HUES6 (cell line): ENCODE results near the gene SGMS1.

Source experiments
- H3K27ac ChIP-seq: 2 replicates; pipeline ENCODE4 v1.7.0; 2013; ENCODE audit warnings: low read depth, mild to moderate bottlenecking, low read length, inconsistent platforms
- H3K27me3 ChIP-seq: 2 replicates; pipeline ENCODE4 v1.6.1; 2013; ENCODE audit warnings: low read length; ENCODE audit not compliant: control insufficient read depth, insufficient read depth
- H3K36me3 ChIP-seq: 2 replicates; pipeline ENCODE4 v1.6.1; 2013; ENCODE audit warnings: low read length; ENCODE audit not compliant: control insufficient read depth, insufficient read depth
- H3K4me1 ChIP-seq: 2 replicates; pipeline ENCODE4 v1.6.1; 2013; ENCODE audit warnings: low read length; ENCODE audit not compliant: control insufficient read depth, insufficient read depth
- H3K4me3 ChIP-seq: 2 replicates; pipeline ENCODE4 v1.5.1; 2013; ENCODE audit warnings: low read depth, low read length
- H3K9ac ChIP-seq: one replicate; pipeline ENCODE4 v1.6.1; 2013; ENCODE audit warnings: mild to moderate bottlenecking, low read length
- H3K9me3 ChIP-seq: 2 replicates; pipeline ENCODE4 v1.6.1; 2013; ENCODE audit warnings: low read depth, low read length; ENCODE audit not compliant: control insufficient read depth, insufficient read depth

Gene SGMS1

GRCh38 chr10:50634479-50634878 is 10.7 kb upstream of the SGMS1 start:
- no peaks in the 10 kb centered on the region for H3K9me3 ChIP-seq
- H3K9ac ChIP-seq, result no peak overlapping the region
- no peaks in the 10 kb centered on the region for H3K27me3 ChIP-seq
- H3K36me3 ChIP-seq, result no peaks in the 10 kb centered on the region
- peaks cover 8% of the 10 kb centered on the region; the same call in 1 of the 2 replicates for H3K4me1 ChIP-seq
- H3K4me3 ChIP-seq, result no peak overlapping the region
- no peak overlapping the region for H3K27ac ChIP-seq

DNA sequence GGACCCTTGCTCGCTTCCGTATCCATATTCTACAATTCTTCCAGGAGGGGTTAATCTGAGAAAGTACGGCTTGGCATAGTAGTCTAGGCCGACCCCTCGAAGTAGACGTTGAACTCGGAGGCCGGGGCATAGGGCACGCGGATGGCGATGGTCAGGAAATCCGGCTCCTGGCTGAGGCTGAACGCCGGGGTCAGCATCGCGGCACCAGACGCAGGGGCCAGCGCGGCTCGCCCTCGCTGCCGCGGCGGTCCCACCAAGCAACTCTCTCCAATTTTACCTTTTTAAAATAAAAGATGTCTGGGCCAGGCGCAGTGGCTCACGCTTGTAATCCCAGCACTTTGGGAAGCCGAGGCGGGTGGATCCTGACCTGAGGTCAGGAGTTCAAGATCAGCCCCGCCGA is 7.3 kb upstream of the SGMS1 start:
- Histone ChIP-seq H3K9me3 (no peaks in the 10 kb centered on the region), H3K4me1 (peaks cover 10% of the 10 kb centered on the region; the same call in 1 of the 2 replicates), H3K9ac (no peak overlapping the region), H3K27me3 (no peaks in the 10 kb centered on the region), H3K36me3 (no peaks in the 10 kb centered on the region), H3K27ac (no peak overlapping the region), H3K4me3 (no peak overlapping the region)

- no peak overlapping the region for H3K4me3 ChIP-seq
- H3K4me1 ChIP-seq, result peaks cover 10% of the 10 kb centered on the region; the same call in 1 of the 2 replicates
- H3K27me3 ChIP-seq, result no peaks in the 10 kb centered on the region
- no peak overlapping the region for H3K27ac ChIP-seq
- no peaks in the 10 kb centered on the region for H3K36me3 ChIP-seq
- no peaks in the 10 kb centered on the region for H3K9me3 ChIP-seq
- H3K9ac ChIP-seq, result no peak overlapping the region
Measured at GRCh38 chr10:50629495-50630122, 5.9 kb upstream of the SGMS1 start.

DNA sequence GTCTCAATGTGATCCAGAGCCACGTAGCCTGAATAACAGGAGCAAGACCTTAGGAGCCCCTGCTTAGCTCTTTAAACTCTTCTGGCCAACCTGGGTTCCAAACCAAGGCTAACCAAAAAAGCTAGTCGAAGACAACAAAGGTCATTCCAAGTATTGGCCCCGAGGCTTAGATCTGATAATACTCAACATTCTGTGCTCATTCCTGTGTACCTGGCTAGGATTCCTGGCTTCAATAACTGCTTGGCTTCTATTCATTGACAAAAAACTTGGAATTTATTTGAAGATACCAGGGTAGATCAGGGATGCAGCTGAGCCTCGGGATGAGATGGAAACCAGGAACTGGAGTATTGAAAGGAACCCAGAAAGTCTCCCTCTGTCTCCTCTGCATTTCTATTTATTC is 4.1 kb upstream of the SGMS1 start:
- H3K9me3 ChIP-seq, result no peaks in the 10 kb centered on the region

DNA sequence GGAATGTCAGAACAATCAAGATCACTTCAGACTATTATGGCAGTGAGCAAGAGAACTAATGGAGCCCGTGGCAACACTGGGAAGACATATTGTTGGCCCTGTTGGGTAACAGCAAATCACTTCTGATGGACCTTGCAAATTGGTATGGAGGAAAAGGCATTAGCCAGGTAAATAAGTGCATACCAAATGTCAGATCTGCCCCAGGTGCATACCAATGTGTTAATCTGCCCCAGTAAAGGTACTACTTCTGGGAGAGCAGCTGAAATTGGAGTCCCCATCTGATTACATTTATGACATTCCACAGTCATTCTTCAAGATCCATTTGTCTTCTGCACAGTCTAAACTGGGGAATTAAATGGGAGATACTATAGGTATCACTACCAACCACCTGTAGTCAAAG is 3.7 kb upstream of the SGMS1 start:
- H3K9ac ChIP-seq, result no peak overlapping the region
- no peaks in the 10 kb centered on the region for H3K36me3 ChIP-seq
- peaks cover 3% of the 10 kb centered on the region for H3K27me3 ChIP-seq
- H3K4me3 ChIP-seq, result no peak overlapping the region
- no peaks in the 10 kb centered on the region for H3K9me3 ChIP-seq
- peaks cover 11% of the 10 kb centered on the region for H3K4me1 ChIP-seq
- H3K27ac ChIP-seq, result no peak overlapping the region

More for the DNA sequence above, 4.1 kb upstream of the SGMS1 start:
- H3K4me1 ChIP-seq, result peaks cover 10% of the 10 kb centered on the region; the same call in 1 of the 2 replicates
- H3K9ac ChIP-seq, result no peak overlapping the region
- no peak overlapping the region for H3K27ac ChIP-seq
- H3K4me3 ChIP-seq, result no peak overlapping the region
- no peaks in the 10 kb centered on the region for H3K27me3 ChIP-seq
- H3K36me3 ChIP-seq, result no peaks in the 10 kb centered on the region

- H3K36me3 ChIP-seq, result no peaks in the 10 kb centered on the region
- H3K4me3 ChIP-seq, result peak overlapping the region; percentile 87
- peaks cover 28% of the 10 kb centered on the region for H3K4me1 ChIP-seq
- H3K27ac ChIP-seq, result peak overlapping the region; percentile 97
- H3K27me3 ChIP-seq, result peaks cover 3% of the 10 kb centered on the region
- no peaks in the 10 kb centered on the region for H3K9me3 ChIP-seq
- H3K9ac ChIP-seq, result peak overlapping the region; percentile 97
Measured at GRCh38 chr10:50625649-50626132, 1.9 kb upstream of the SGMS1 start.

DNA sequence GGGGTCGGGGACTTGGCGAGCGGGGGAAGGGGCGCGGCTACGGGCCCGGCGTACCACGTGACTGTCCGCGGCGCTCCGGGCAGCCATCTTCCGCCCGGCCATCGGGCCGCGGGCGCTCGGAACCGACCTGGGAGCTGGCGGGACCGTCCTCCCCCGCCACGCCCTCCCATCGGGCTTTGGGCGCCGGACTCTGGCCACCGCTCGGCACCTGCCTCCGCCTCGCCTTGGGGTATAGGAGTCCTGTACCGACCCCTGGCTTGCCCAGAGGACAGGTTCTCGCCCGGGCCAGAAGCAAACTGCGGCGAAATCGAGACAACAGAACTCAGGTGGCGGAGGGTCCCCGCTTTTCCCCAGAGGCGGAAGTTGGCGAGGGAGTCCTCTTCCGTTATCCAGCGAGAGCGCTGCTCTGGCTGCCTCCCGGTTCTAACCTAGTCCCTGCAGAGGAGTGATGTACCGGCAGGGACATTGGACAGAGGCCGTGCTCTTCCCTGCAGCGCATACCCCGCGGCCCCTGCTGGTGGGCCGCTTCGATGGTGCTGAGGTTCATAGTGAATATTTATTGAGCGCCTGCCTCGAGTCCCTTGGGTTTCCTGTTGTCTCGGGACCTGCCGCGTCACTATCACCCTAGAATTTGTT is 1.2 kb upstream of the SGMS1 start:
- H3K4me1 ChIP-seq, result peaks cover 32% of the 10 kb centered on the region
- H3K9ac ChIP-seq, result peak overlapping the region; percentile 97
- H3K27ac ChIP-seq, result peak overlapping the region; percentile 97
- H3K36me3 ChIP-seq, result no peaks in the 10 kb centered on the region
- peak overlapping the region; percentile 87 for H3K4me3 ChIP-seq
- H3K9me3 ChIP-seq, result no peaks in the 10 kb centered on the region
- H3K27me3 ChIP-seq, result peaks cover 3% of the 10 kb centered on the region

- Histone ChIP-seq H3K9me3 (no peaks in the 10 kb centered on the region), H3K4me3 (peak overlapping the region; percentile 87), H3K27ac (peak overlapping the region; percentile 97), H3K4me1 (peaks cover 32% of the 10 kb centered on the region), H3K9ac (peak overlapping the region; percentile 97), H3K36me3 (no peaks in the 10 kb centered on the region), H3K27me3 (peaks cover 3% of the 10 kb centered on the region)
Measured at GRCh38 chr10:50624413-50624865, 683 bp upstream of the SGMS1 start.

DNA sequence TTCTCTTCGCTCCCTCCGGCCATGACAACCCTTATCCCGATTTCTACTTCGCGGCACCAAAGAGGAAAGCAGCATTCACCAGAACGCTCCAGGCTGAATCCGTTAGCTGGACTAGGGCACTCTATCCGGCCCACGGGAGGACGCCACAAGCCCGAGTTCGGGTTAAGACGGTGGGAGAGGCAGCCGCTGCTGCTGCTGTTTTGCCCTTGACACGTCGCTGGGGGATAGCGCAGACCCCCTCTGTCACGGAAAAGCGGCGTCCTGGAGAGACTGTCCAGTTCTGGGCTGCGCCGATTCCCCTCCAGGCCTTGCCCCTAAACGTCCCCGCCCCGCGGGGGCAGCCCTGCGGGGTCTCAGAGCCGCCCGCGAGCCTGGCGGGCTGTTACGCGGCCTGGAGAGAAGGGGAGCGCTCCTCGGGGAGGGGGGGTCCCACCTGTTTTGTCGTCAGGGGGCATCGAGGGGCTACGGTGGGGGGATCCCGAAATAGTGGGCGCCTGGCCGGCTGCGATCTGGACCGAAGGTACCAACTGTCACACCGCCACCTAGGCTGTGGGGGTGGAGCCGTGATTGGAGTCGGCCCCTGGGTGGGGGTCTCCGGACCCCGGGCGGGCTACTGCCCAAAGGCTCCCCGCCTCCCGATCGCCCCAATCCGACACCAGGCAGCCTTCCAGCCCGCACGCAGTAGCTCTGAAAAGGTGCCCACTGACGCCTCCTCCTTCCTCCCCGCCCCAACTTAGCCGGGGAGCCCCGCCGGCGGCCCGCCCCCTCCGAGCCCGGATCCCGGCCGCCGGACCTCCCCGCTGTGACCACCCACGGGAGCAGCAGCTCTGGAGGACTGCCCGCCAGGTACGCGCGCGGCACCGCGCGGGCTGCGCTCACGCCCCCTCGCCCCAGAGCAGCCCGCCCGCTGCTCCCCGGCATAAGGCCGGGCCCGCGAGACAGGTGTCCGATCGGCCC is 772 bp downstream of the SGMS1 start:
- Histone ChIP-seq H3K27ac (no peak overlapping the region), H3K4me1 (peaks cover 45% of the 10 kb centered on the region), H3K4me3 (peak overlapping the region; percentile 87)

DNA sequence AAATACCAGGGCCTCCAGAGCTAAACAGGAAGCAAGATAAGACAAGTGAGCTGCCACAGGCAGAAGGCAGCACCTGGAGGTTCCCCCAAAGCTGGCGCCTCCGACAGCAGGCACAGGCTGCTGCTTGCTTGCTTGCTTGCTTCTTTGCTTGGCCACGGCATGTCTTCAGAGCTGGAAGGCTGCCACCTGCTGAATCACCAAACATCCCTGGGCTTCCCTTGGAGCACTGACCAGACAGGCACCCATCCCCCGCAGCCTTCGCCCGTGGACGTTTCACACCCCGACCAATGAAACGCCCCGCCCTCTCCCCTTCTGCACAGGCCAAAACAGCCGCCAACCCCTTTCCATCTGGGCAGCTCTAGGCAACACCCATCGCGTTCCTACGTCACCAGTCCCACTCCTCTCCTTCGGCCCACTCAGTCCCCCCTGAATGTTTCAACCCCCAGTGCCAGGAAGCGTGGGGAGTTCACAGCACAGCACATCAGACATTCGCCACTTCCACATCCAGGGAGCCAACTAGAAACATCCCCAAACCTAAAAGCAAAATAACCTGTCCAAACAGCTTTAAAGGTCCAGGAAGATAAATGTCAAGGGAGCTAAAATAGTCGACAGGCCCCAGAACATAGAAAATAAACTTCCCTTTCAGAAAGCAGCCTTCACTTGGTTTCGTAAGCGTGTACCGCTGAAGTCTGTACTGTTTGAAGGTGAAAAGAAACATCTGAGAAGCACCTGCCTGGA is 1.6 kb downstream of the SGMS1 start:
- no peaks in the 10 kb centered on the region for H3K9me3 ChIP-seq
- no peaks in the 10 kb centered on the region for H3K36me3 ChIP-seq
- H3K27me3 ChIP-seq, result peaks cover 3% of the 10 kb centered on the region
- no peak overlapping the region for H3K27ac ChIP-seq
- no peak overlapping the region for H3K9ac ChIP-seq
- peaks cover 52% of the 10 kb centered on the region for H3K4me1 ChIP-seq
- H3K4me3 ChIP-seq, result peak overlapping the region; percentile 87

More for the DNA sequence above, 772 bp downstream of the SGMS1 start:
- no peaks in the 10 kb centered on the region for H3K9me3 ChIP-seq
- no peaks in the 10 kb centered on the region for H3K36me3 ChIP-seq
- peaks cover 3% of the 10 kb centered on the region for H3K27me3 ChIP-seq
- H3K9ac ChIP-seq, result peak overlapping the region; percentile 97
